SK-N-SH treated with all-trans-retinoic acid at 6 μM for 48 hours (cell line): ENCODE results near the gene CBARP.

ENCODE experiments used
- BACH2 ChIP-seq: fragments of 250-450 bp; sonication (Bioruptor Pico); IDR thresholded peaks from 2 replicates; pipeline ENCODE4 v1.9.0; 2021; ENCODE audit warnings: mild to moderate bottlenecking, borderline replicate concordance
- CREB5 ChIP-seq: fragments of 250-450 bp; sonication (Bioruptor Pico); IDR thresholded peaks from 2 replicates; pipeline ENCODE4 v1.5.1; 2020; ENCODE audit warnings: low read depth, mild to moderate bottlenecking, moderate library complexity
- OSR1 ChIP-seq: fragments of 250-450 bp; sonication (Bioruptor Pico); IDR thresholded peaks from 2 replicates; pipeline ENCODE4 v1.8.0; 2022; ENCODE audit warnings: moderate library complexity, mild to moderate bottlenecking, inconsistent platforms
- RARB ChIP-seq: fragments of 250-450 bp; sonication (Bioruptor Pico); IDR thresholded peaks from 2 replicates; pipeline ENCODE4 v1.8.0; 2021; ENCODE audit warnings: mild to moderate bottlenecking, moderate library complexity

GRCh38 chr19:1277061-1277460, 39.3 kb upstream of the CBARP start:
- TF ChIP-seq CREB5 (CRISPR knock-in tag) (no peak), RARB (no peak), OSR1 (no peak), BACH2 (CRISPR knock-in tag) (no peak)
